Activated T-cell treated with anti-CD3 and anti-CD28 coated beads, Interleukin-2, amount 50 U/mL, for 48 hours (primary cell): Measurements from ENCODE around the gene SEMA3F.
"Not testable (repeated sequence)": the region's sequence is repeated elsewhere in the genome, so short reads cannot be mapped to it uniquely, and the experiment has no call there.

Experiments used
- DNase-seq, 2 experiments: peaks; one replicate each; pipeline ENCODE4 v3.0.0-alpha.2; 2020

The SEMA3F gene

GRCh38 chr3:50195501-50196252 is 40.6 kb downstream of the SEMA3F start:
- no peak for DNase-seq

- no peak for DNase-seq
Observed at GRCh38 chr3:50196253-50196801, 41.2 kb downstream of the SEMA3F start.

DNA sequence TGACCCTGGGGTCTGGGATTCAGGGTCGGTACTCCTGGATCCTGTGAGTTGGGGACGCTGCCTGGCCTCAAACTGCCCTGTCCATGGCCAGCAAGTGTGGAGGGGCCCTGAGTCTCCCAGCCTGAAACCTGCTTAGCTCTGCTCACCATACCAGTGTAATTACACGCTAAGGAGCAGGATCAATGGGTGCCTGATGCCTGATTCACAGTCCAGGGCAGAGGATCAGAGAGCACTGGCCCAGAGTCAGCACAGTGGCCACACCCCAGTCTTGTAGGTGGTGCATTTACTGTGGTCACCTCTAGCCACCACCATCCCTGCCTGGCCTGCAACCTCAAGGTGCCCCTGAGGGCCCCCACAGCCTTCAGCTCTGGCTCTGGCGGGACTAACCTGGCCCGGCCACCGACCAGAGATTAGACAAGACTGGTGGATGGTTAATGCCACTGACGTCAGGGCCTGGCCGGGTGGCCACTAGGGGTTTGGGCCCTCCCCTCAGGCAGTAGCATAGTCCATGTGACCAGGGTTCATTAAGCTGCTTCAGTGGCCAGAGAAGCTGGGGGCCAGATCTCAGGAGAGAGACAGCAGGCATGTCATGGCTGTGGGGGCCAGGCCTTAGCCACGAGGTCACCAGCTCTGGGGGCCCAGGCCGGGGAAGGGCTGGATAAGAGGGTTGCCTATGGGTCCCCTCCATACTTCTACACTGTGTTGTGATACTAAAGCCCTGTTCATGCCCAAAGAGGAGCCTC is 46.6 kb downstream of the SEMA3F start:
- no peak for DNase-seq

DNA sequence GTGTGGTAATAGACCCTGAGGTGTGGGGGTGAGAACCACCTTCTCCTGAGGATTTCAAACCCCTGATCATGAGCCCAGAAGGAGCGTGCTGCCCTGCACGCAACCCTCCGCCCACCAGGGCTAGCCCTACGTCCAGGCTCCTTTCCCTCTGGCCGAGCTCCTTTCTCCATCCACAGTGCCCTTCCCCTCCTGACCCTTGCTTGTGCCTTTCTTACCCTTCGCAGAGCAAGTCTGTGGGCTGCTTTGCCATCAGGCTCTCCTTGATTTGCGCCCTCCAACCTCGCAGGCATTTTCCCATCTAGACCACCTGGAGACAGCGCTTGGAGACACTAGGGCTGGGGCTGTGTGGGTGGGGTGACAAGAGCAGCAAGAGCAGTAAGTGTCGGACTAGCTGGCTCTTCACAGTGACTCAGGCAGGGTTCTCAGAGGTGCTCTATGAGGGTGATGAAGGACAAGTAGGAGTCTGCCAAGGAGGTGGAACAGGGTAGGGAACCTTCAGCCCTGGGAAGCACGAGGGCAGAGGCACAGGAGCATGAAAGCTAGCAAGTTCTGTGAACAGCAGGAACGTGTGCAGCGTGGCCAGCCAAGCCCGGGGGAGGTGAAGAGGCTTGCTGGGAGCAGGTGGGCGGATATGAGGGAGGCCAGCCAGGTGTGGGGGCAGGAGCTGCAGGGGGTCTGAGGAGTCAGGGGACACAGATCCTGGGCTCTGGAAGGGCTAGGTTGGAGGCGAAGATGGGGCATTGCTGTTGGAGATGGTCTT is 47.4 kb downstream of the SEMA3F start:
- no peak for DNase-seq

DNA sequence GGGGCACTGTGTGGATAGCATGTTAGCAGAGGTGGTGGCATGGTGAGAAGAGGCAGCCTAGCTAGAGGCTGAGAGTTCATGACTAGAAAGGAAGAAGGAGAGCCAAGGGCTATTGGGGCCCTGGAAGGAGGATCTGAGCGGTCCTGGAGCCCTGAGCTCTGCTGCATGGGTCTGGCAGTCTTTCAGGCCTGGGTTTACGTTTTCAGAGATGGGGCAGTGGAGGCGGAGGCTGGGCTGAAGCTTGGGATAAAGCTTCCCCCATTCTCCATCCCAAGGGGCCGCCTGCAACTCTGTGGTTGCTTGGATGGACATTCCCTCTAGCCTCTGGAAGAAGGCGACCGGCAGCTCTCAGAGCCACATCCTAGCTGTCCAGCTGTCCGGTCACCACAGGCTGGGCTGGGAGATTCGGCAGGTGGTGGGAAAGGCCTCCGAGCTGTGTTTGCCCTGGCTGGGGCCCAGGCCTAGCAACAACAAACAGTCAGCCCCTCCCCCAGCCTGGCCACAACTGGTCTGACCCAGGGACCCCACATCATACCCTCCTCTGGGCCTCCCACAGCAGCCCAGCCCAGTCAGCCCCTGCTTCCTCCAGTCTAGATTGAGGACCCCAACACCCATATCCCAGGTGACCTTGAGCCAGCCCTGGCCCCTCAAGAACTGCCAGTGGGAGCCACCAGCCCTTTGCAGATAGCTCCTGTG is 48.1 kb downstream of the SEMA3F start:
- DNase-seq: no peak

DNA sequence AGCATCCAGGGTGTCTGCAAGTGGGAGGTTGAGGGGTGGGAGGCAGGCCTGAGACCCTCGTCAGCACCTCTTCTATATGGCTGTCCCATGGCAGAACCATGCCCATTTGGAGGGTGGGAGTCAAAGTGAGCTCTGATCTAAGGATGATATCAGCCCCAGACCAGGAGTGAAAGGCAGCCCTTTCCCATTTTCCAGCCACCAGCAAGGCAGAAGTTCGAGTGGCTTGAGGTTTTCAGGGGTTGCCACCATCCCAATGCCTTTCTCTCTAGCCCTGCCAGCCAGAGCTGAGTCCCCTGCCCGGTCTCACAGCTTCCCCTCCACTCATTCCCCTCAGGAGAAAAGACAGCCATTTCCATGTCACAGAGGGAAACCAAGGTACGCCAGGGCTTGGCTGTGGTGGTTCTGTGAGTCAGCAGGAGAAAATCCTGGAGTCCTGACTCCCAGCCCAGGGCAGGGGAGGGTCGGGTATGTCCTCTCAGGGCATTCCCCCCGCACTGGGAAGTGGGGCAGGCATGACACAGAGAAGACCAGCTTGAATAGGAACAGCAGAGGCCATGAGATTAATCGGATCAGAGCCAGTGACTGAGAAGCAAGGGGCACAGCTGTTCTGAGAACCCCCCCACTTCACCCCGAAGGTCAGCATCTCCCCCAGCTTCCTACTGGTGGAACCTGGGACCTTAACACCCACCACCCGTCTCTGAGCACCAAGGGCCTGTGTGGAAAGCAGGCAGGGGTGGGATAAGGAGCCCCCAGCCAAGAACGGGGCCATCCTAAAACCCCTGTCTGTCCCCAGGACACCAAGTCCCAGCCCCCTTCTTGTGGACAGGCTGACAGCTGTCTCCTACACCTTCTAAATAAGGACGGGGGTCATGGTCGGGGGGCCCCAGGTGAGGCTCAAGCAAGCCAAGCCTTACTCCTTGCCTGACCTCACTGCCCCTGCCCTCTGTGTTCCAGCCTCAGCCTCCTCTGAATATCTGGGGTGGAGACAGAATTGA is 49.0 kb downstream of the SEMA3F start:
- no peak for DNase-seq

- DNase-seq: peak in 1 of 2 experiments; percentile 33
Observed at GRCh38 chr3:50204804-50205412, 49.8 kb downstream of the SEMA3F start, which contains the start of gene SLC38A3. Gene SLC38A3, plus strand, starts transcription at chr3:50205271. Its CDS starts 8,929 bp downstream, at chr3:50214200.

DNA sequence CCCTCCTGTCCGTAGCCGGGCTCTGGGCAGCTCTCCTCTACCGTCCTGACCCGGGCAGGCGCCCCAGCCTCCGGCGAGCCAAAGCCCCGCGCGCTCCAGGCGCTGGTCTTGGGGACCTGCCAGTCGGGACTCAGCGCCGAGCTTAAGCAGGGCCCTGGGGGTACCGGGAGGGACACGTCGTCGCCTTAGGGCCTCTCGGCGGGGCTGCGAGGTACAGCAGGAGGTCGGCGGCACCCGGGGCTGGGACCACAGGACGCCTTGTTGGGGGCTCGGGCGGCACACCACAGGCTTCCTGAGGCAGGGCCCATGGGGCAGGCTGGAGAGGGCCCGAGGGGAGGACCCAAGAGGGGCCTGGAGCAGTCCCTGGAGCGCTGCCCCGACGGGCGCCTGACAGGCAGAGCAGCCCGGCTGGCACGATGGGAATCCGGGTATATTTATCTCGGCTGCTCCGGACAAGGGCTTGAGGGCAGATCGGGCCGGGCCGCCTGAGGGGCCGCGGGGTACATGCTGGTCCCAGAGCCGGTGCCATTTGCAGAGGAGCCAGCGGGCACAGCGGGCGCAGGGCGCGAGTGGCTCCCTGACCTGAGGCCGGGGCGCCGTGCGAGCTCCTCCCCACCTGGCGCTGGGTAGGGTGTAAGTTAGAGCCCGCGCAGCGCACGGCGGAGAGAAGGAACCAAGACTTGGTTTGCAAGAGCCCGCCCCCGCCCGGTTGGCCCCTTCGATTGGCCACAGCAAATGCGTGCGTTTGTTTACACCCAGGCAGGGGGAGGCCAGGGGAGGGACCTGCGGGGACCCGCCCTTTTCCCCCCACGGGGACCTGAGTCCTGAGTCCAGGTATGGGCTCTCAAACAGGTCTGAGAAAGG is 50.5 kb downstream of the SEMA3F start:
- peak; percentile 48 to 55 for DNase-seq

DNA sequence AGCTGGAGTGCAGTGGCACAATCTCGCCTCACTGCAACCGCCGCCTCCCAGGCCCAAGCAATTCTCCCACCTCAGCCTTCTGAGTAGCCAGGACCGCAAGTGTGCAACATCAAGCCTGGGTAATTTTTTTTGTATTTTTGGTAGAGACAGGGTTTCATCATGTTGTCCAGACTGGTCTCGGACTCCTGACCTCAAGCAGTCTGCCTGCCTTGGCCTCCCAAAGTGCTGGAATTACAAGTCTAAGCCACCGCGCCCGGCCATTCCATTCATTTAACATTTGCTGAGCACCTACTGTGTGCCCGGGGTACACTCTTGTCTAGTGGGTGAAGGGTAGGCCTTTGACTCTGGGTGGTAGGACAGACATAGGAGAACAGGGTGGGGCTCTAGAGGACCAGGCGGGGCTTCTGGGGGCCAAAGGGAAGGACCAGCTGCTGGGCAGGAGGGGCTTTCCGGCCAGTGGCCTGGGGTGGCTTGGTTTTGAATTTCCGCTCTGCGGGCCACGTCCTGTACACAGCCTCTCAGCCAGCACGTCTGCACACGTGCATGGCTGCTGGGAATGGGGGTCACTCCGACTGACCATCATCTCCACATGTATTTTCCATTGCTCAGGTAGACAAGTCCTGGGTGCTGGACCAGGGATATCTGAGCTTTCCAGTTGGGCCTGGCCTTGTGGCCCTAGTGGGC is 52.4 kb downstream of the SEMA3F start:
- DNase-seq: no peak

DNA sequence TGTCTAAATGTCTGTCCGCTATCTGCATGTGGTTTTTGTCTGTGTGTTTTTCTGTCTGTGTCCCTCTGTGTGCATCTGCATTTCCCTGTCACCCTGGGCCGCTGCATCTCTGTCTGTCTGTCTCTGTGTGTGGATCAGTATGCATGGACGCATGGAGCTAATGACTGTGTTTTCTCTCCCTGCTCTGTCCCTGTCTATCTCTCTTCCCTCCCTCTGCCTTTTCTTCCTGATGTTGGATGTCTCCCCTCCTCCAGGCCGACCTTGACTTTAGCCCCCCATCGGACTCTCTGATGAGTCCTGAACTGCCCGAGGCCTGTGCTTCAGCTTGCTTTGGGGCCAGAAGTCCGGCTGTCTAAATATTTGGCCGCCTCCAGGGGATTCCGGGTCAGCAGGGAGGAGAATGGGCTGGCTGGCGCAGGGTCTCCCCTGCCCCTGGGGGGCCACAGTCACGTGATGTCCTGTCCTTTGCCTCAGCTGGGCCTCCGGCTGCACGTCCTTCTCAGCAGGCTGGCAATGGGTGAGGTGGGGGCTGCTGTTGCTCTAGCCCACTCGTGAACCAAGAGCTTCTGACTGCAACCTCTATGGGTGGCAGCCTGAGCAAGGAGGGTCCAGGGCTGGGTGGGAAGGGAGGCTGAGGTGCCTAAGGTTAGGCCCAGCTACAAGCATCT is 53.7 kb downstream of the SEMA3F start:
- no peak for DNase-seq

GRCh38 chr3:50210176-50210509 is 55.0 kb downstream of the SEMA3F start:
- DNase-seq: no peak

DNA sequence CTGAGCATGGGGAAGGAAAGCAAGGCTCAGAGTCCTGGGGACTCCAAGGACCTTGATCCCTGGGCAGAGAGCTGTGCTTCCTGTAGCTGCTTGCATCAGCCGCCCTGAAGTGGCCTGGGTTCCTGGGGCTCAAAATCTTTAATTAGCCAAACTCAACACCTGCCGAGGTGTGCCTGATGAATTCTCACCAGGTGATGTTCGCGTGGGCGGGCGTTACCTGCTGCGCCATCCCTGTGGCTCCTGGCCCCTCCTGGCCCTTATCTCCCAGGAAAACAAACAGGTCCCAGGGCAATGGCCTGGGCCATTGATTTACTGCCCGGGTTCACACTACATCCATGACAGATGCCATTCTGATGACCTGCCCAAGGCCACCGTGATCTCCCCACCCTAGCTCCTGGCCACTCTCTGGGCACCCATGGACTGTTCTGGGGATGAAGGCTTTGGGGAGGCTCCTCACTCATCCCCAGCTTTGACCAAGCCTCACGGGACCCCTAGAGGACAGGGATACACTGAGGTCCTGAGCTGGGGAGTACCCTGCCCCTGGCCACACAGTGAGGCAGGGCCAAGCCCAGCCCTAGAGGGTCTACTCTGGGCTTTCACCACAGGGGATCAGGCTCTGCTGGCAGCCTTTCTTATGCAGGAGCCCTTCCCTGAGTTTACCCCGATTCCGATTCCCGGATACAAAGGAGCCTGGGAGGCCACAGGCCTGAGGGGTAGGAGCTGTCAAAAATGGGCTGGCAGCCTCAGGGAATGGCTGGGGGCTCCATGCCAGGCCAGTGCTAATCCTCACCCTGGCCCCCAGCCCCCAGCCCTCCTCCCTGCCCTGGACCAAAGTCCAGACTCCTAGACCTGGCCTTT is 55.6 kb downstream of the SEMA3F start:
- DNase-seq: no peak

- DNase-seq: not testable (repeated sequence)
Observed at GRCh38 chr3:50211368-50211717, 56.2 kb downstream of the SEMA3F start.

DNA sequence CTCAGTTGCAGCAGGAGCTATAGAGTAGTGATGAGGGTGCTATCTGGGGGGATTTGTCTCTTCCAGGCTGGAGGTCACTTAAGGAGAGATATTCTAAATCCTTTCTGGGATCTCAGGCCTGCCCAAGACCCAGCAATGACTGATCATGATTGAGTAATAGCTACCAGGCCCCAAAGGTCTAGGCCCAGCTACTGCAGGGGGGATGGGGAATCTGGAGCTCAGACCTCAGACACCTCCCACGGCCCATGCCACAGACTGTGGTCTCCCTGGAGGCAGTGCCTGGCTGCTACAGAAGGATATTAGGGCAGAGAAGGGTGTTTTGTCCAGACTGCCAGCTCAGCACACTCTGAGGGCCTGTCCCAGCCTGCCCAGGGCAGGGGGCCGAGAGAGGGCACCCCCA is 56.8 kb downstream of the SEMA3F start:
- DNase-seq: peak; percentile 55 to 70

- no peak for DNase-seq
Observed at GRCh38 chr3:50212502-50212901, 57.4 kb downstream of the SEMA3F start.

DNA sequence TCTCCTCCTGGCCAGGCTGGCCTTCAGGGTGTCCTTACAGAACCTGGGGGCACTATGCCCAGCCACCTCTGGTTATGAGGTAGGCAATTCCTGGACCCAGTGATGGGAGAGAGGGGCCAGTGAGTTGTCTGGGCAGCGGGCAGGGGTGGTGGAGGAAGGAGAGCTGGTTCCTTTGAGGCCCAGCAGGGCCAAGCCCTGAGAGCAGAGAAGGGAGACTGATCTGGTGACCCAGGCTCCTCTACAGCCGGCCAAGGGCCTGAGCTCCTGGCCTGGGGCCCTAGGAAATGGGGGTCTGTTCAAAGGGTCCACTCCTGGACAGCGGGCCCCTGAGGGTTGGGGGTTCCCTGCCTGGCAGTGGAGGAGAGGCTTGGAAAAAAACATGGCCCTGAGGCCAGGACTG is 57.8 kb downstream of the SEMA3F start:
- no peak for DNase-seq

DNA sequence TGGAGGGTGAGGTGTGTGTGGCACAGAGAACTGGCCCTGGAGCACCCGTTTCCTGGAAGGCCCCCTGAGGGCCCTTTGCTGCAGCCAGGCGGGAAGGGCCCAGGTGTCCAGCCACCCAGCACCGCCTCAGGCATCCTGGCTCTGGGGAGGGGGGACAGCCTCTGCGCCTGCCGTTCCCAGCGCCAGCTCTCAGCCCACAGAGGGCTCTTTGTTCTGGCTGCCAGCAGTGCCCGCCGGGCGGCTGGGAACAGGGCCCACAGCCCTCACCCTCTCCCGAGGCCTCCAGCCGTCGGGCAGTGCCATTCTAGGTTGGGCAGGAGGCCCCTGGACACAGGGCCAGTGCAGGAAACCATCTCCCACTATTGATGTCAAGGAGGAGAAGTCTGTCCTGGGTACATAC is 58.2 kb downstream of the SEMA3F start:
- no peak for DNase-seq

- DNase-seq: no peak
Observed at GRCh38 chr3:50214824-50215223, 59.7 kb downstream of the SEMA3F start.
